Measurements from ENCODE around the gene E2F3.
A peak's percentile ranks its signal among the peaks of the same experiment; 100 is the strongest.

E2F3 gene

GRCh38 chr6:20402342-20403069 lies 827 bp downstream of the E2F3 start:
- peak; percentile 37 for DNase-seq (ENCODE audit: low read depth)

GRCh38 chr6:20403070-20403765 lies 1.5 kb downstream of the E2F3 start:
- peak; percentile 80 for DNase-seq (ENCODE audit: low read depth)

GRCh38 chr6:20403766-20404640 lies 2.3 kb downstream of the E2F3 start:
- DNase-seq (ENCODE audit: low read depth): peak; percentile 72

GRCh38 chr6:20404641-20405032 lies 3.0 kb downstream of the E2F3 start:
- DNase-seq (ENCODE audit: low read depth): peak; percentile 84

GRCh38 chr6:20408851-20409250 lies 7.2 kb downstream of the E2F3 start:
- DNase-seq (ENCODE audit: low read depth): no peak

GRCh38 chr6:20409427-20409971 lies 7.8 kb downstream of the E2F3 start:
- peak; percentile 21 for DNase-seq (ENCODE audit: low read depth)

- no peak for DNase-seq (ENCODE audit: low read depth)
Observed at GRCh38 chr6:20411544-20411943, 9.9 kb downstream of the E2F3 start.

- DNase-seq (ENCODE audit: low read depth): no peak
Observed at GRCh38 chr6:20411953-20412681, 10.4 kb downstream of the E2F3 start.

GRCh38 chr6:20412682-20413073 lies 11.0 kb downstream of the E2F3 start:
- no peak for DNase-seq (ENCODE audit: low read depth)

- no peak for DNase-seq (ENCODE audit: low read depth)
Observed at GRCh38 chr6:20413826-20414225, 12.1 kb downstream of the E2F3 start.

- no peak for DNase-seq (ENCODE audit: low read depth)
Observed at GRCh38 chr6:20414711-20415110, 13.0 kb downstream of the E2F3 start.

GRCh38 chr6:20415304-20415703 lies 13.6 kb downstream of the E2F3 start:
- DNase-seq (ENCODE audit: low read depth): no peak

- no peak for DNase-seq (ENCODE audit: low read depth)
Observed at GRCh38 chr6:20415712-20416454, 14.2 kb downstream of the E2F3 start.

GRCh38 chr6:20416567-20417345 lies 15.1 kb downstream of the E2F3 start:
- DNase-seq (ENCODE audit: low read depth): peak; percentile 35

GRCh38 chr6:20417819-20418218 lies 16.1 kb downstream of the E2F3 start:
- no peak for DNase-seq (ENCODE audit: low read depth)

GRCh38 chr6:20426177-20427082 lies 24.8 kb downstream of the E2F3 start:
- DNase-seq (ENCODE audit: low read depth): no peak

GRCh38 chr6:20427856-20428255 lies 26.2 kb downstream of the E2F3 start:
- no peak for DNase-seq (ENCODE audit: low read depth)

GRCh38 chr6:20432692-20433091 lies 31.0 kb downstream of the E2F3 start:
- DNase-seq (ENCODE audit: low read depth): no peak

- no peak for DNase-seq (ENCODE audit: low read depth)
Observed at GRCh38 chr6:20433321-20433720, 31.6 kb downstream of the E2F3 start.

All from iris pigment epithelial cell (primary cell).